Measurements from ENCODE around the gene PLPP4.

DNA sequence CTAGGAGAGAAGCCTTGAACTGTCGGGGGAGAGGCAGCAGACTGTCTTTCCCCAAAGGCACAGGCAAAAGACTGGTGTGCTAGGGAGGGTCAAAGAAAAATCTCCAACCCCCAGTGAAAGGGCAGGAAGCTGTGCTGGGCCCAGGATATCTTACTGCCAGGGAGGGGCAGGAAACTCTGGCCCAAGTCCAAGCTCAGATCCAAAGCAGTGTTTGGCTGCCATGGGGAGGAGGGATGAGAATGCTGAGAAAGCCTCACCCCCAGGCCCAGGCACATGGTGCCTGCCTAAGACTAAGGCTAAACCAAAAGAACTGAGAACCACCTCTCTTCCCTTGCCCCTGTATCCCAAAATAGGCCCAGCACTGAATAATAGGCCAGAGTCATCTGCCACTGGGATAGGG lies 171.2 kb downstream of the PLPP4 start:
- TF ChIP-seq, protein P1, sequence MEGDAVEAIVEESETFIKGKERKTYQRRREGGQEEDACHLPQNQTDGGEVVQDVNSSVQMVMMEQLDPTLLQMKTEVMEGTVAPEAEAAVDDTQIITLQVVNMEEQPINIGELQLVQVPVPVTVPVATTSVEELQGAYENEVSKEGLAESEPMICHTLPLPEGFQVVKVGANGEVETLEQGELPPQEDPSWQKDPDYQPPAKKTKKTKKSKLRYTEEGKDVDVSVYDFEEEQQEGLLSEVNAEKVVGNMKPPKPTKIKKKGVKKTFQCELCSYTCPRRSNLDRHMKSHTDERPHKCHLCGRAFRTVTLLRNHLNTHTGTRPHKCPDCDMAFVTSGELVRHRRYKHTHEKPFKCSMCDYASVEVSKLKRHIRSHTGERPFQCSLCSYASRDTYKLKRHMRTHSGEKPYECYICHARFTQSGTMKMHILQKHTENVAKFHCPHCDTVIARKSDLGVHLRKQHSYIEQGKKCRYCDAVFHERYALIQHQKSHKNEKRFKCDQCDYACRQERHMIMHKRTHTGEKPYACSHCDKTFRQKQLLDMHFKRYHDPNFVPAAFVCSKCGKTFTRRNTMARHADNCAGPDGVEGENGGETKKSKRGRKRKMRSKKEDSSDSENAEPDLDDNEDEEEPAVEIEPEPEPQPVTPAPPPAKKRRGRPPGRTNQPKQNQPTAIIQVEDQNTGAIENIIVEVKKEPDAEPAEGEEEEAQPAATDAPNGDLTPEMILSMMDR (IDR thresholded peaks at IDR 0.05; ENCODE audit: poor library complexity, severe bottlenecking) = no peak
- TF ChIP-seq EZH2 (IDR thresholded peaks at IDR 0.05; ENCODE audit: borderline replicate concordance, insufficient read depth, low read length, poor library complexity, severe bottlenecking) (no peak), RAD21 (conservative IDR thresholded peaks at IDR 0.05) (no peak), EP300 (conservative IDR thresholded peaks at IDR 0.05; ENCODE audit: poor library complexity, severe bottlenecking) (no peak), POLR2AphosphoS5 (IDR thresholded peaks at IDR 0.05) (no peak), TAF1 (IDR thresholded peaks at IDR 0.05; ENCODE audit: low read depth) (no peak)

Measured in neural cell (in vitro differentiated cells).